Right cardiac atrium (tissue), 5 donors: Measurements from ENCODE around the gene NEIL1. TPM values are rescaled to one million over a fixed set of nuclear protein-coding genes. Genes with fewer than 3 reads are reported as not detected.

Experiments used
- ATAC-seq, 2 donors: fragments of 200-7000 bp; cut with Tn5 transposase; one replicate each; pipeline versions ENCODE4 v1.8.0 to v1.9.1; 2020; ENCODE audit warnings: moderate library complexity in 2 of 2, mild to moderate bottlenecking in 1 of 2
- DNase-seq, 3 donors: peaks; one replicate each; pipeline ENCODE4 v3.0.0-alpha.2; 2020
- H3K27ac ChIP-seq: one replicate; pipeline ENCODE4 v1.5.1; 2013; ENCODE audit warnings: mild to moderate bottlenecking, low read length, control low read depth, moderate library complexity
- H3K27me3 ChIP-seq: one replicate; pipeline ENCODE4 v1.6.1; 2013; ENCODE audit not compliant: control insufficient read depth, insufficient read depth
- H3K4me1 ChIP-seq: one replicate; pipeline ENCODE4 v1.6.1; 2013; ENCODE audit warnings: low read length; ENCODE audit not compliant: control insufficient read depth, insufficient read depth
- H3K4me3 ChIP-seq: one replicate; pipeline ENCODE4 v1.5.1; 2013; ENCODE audit warnings: low read length, control low read depth
- H3K9me3 ChIP-seq: one replicate; pipeline ENCODE4 v1.6.1; 2013; ENCODE audit warnings: low read length; ENCODE audit not compliant: control insufficient read depth
- WGBS: extraction: QIAGEN DNeasy Blood & Tissue Kit; methylation state at CpG from one replicate; pipeline ENCODE4 v1.1.7; 2013; 5-methylcytosine and 5-hydroxymethylcytosine counted together
- intact Hi-C, 4 donors: fragments of 100-400 bp; cut with DNase I; formaldehyde crosslinking; loops; one replicate each; pipeline versions ENCODE4 v1.11.0 to v1.14.0; 2022 to 2023
- polyA plus RNA-seq: library from polyadenylated mRNA; stranded (reverse); fragments of 200-250 nt; gene quantifications from one replicate; pipeline ENCODE4 v1.2.3, GENCODE V29; 2013
- total RNA-seq, 4 donors: library from RNA; stranded (reverse); fragmentation: NEBNext Ultra II Directional; extraction: Animal tissue kit (Norgen Biotek cat#: 25700); gene quantifications; one replicate each; pipeline ENCODE4 v1.2.1, GENCODE V29; 2021
- donor health status: healthy with polysubstance abuse.
- donor health status: DM: no; HTN: yes; CAD: no.
- donor health status: DM: no; HTN: no; CAD: no.
- donor health status: DM: no; HTN: yes; CAD: no; lungs with severe emphysema.
- donor health status: DM: yes; HTN: yes; CAD: no.

NEIL1 gene
- total and polyA plus RNA-seq, 5 donors = 12.2 to 22.3 (median 14.9) TPM

DNA sequence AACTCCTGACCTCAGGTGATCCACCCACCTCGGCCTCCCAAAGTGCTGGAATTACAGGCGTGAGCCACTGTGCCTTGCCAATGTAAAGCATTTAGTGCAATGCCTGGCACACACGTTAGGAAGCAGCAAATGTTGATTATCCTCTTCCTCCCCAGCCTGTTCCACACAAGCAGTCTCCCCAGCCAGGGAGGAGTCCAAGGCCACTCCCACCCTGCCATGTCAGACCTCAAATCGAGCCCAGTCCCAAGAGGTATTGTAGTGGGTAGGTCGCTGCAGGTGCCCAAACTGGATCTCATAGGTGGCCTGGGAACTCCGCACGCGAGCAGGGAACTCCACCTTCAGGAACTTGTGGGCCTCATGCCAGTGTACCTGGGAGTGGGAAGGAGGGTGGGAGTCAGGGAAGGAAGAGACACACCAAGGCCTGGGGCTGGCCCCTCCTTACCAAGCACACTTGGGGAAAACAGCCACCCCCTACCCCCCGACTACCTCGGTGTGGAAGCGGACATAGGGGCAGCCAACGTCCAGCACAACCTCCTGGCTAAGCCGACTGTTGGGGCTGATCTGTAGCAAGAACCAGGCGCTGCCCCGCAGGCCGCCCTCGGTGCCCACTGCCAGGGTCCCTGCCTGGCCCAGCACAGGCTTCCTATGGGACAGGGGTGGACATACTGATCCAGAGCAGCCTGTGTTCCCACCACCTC lies 11.3 kb downstream of the NEIL1 start:
- no peak for DNase-seq
- H3K9me3 ChIP-seq = no peaks in the 10 kb centered on the region
- no peaks in the 10 kb centered on the region for H3K4me1 ChIP-seq
- no peak for ATAC-seq
- H3K27ac ChIP-seq = no peak overlapping the region
- 93% methylated on average over 17 of the region's 17 CpGs for WGBS
- no peak overlapping the region for H3K4me3 ChIP-seq
- no peaks in the 10 kb centered on the region for H3K27me3 ChIP-seq
- intact Hi-C loops = no loop called here

DNA sequence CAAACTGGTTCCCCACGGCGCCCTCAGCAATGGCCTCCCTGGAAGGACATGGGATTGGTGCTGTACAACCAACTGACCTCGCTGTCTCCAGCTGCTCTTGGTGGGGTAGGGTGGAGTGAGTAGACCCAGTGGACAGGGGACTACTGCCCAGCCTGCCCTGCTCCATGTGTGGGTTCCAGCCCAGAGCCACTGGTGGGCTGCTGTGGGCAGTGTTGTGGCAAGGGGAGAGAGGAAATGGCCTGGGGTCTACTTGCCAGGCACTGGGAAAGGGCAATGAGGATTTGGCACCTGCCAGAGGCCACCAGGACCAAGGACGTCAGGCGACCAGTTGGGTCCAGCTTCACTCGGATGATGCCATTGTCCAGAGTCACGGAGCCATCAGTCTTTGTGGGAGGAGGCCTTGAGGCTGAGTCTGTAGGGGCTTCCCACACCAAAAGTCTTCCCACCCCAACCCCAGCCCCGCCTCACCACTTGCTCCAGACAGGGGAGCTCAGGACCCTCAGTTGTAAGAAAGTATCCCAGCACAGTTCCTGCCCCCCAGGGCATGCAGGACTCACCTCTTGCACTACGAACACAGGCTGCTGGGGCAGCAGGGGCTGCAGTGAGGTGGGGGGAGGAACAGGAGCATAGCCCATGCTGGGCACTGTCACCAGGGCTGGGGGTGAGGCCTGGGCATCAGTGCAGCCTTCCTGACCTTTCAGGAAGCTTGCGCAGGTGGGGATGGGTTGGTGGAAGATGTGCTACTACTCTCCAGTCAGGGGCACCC lies 12.1 kb downstream of the NEIL1 start:
- no peaks in the 10 kb centered on the region for H3K27me3 ChIP-seq
- WGBS = 94% methylated on average over 10 of the region's 10 CpGs
- H3K9me3 ChIP-seq = no peaks in the 10 kb centered on the region
- intact Hi-C loops = no loop called here
- DNase-seq (no peak), ATAC-seq (no peak)
- no peaks in the 10 kb centered on the region for H3K4me1 ChIP-seq
- H3K4me3 ChIP-seq = no peak overlapping the region
- H3K27ac ChIP-seq = no peak overlapping the region

DNA sequence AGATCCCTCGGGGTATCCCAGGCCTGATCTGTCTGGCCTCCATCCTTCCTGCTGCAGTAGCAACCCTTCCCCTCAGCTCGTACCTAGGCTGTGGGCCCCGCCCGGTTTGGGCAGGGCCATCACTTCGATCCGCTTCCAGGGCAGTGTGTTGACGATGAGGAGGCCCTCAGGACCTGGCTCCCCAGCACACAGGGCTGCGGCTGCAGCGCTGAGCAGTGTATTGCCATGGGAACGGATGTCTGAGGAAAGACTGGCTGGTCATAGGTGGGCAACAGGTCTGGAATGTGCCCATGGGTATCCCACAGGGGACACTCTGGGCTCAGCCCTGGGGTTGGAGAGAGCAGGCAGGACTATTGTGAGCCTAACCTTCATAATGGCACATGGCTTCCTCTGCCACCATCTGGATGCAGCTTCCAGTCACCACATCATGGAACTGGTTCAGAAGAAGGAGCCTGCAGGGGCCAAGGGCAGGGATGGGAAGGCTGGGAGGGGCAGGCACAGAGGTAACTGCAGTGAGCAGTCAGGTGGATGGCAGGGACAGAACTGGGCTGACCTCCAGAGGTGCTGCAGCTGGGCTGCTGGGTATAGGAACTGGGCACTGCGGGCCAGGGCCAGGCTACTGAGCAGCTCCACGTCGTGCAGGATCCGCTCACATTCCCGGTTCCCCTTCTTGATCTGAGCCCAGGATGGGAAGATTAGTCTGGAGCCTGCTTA lies 12.9 kb downstream of the NEIL1 start:
- Histone ChIP-seq H3K27ac (no peak overlapping the region), H3K4me3 (no peak overlapping the region), H3K27me3 (no peaks in the 10 kb centered on the region), H3K9me3 (no peaks in the 10 kb centered on the region), H3K4me1 (no peaks in the 10 kb centered on the region)
- ATAC-seq (no peak), DNase-seq (no peak)
- WGBS = 91% methylated on average over 15 of the region's 15 CpGs
- intact Hi-C loops = no loop called here

DNA sequence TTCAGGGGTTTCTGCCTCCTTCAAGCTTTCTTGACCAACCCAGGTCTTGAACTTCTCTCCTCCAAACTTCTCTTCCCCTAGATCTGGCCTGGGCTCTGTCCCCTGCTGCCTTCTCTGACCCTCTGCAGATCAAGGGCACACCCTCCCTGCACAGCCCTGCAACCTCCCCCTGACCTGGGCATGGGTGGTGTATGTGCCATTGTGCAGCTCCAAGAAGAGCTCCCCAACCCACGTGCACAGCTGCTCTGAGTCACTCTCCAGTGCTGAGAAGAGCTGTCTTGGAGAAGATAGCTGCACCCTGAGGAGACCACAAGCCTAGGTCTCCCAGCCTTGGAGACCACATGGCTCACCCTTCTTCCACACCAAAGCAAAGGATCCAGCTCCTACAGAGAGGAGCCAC lies 13.6 kb downstream of the NEIL1 start:
- WGBS = 68% methylated on average over 1 of the region's 1 CpG
- Histone ChIP-seq H3K9me3 (no peaks in the 10 kb centered on the region), H3K4me1 (no peaks in the 10 kb centered on the region), H3K27me3 (no peaks in the 10 kb centered on the region), H3K4me3 (no peak overlapping the region), H3K27ac (no peak overlapping the region)
- DNase-seq (no peak), ATAC-seq (no peak)
- intact Hi-C loops = no loop called here

DNA sequence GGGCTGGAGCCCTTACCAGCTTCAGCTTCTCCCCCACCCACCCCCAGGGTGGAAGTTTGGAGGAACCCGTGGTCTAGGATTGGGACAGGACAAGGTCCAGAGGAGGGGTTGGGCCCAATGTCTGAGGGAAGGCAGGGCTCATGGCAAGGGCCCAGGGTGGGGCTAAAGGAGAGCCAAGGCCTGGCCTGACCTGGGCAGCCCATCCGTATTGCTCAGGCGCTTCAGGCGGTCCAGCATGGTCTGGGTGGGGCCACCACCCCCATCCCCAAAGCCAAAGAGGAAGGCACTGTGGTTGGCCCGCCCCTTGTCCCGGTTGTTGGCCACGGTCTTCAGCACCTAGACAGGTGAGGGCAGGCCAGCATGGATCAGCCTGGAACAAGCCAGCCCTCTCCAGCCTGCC lies 14.0 kb downstream of the NEIL1 start:
- no peak for DNase-seq

DNA sequence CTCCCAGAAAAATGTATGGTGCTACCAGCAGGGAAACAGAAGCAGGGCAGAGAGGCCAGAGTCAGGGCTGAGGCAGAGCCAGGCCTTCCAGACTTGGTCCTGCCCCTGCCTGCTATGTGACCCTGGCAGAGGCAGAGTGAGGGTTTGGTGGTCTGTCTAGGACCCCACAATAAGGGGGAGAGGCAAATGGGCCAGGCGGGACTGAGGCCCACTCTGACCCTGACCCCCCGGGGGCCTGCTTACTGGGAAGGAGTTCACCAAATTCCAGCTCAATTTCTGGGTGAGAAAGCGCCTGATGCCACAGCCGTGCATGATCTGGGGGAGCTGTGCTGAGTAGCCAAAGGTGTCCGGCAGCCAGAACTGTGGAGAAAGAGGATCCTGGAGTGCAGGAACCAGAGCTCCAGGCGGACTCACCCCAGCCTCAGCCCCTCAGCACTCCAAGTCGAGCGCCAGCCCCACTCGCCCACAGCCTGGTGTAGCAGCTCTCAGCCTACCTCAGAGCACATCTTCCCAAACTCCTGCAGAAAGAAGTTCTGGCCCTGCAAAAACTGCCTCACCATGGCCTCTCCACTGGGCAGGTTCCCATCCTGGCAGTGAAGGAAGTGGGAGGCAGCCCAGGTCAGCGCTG lies 14.6 kb downstream of the NEIL1 start:
- no peaks in the 10 kb centered on the region for H3K27me3 ChIP-seq
- H3K4me3 ChIP-seq = no peak overlapping the region
- intact Hi-C loops = no loop called here
- no peak overlapping the region for H3K27ac ChIP-seq
- no peaks in the 10 kb centered on the region for H3K4me1 ChIP-seq
- ATAC-seq = no peak
- 92% methylated on average over 10 of the region's 10 CpGs for WGBS
- DNase-seq = no peak
- H3K9me3 ChIP-seq = no peaks in the 10 kb centered on the region

More for the DNA sequence above, 14.0 kb downstream of the NEIL1 start:
- no peaks in the 10 kb centered on the region for H3K27me3 ChIP-seq
- no peaks in the 10 kb centered on the region for H3K9me3 ChIP-seq
- H3K4me1 ChIP-seq = no peaks in the 10 kb centered on the region
- no peak overlapping the region for H3K4me3 ChIP-seq
- 95% methylated on average over 7 of the region's 7 CpGs for WGBS
- no peak for ATAC-seq
- H3K27ac ChIP-seq = no peak overlapping the region
- intact Hi-C loops = no loop called here

DNA sequence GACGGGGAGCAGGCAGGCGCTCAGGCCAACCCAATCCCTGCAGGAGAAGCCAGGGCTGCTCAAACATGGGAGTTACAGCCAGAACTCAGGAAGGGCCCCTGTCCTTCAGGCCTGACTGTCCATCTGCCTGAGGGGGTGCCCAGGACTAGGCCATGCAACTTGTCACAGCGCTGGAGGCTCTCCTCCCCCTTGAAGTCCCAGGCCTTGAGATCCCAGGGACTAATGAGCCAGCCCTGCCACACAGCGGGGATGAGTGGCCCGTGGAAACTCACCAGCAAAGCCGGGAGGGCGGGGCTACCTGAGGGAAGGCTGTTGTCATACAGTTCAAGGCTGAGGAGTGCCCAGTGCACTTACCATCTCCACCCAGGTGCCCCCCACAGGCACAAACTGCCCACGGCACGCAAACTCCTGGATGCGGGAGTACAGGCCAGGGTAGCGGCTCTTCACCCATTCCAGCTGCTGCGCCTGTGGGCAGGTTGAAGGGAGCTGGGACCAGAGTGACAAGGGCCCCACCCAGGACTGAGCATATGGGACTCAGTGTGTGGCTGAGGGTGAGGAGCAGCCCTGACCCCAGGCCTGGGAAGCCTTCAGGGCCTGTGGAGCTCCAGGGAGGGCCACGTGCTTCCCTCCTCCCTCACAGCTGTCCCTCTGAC lies 15.3 kb downstream of the NEIL1 start:
- H3K4me3 ChIP-seq = no peak overlapping the region
- 88% methylated on average over 13 of the region's 13 CpGs for WGBS
- DNase-seq (no peak), ATAC-seq (no peak)
- no peak overlapping the region for H3K27ac ChIP-seq
- no peaks in the 10 kb centered on the region for H3K9me3 ChIP-seq
- no peaks in the 10 kb centered on the region for H3K27me3 ChIP-seq
- no peaks in the 10 kb centered on the region for H3K4me1 ChIP-seq
- intact Hi-C loops = no loop called here

DNA sequence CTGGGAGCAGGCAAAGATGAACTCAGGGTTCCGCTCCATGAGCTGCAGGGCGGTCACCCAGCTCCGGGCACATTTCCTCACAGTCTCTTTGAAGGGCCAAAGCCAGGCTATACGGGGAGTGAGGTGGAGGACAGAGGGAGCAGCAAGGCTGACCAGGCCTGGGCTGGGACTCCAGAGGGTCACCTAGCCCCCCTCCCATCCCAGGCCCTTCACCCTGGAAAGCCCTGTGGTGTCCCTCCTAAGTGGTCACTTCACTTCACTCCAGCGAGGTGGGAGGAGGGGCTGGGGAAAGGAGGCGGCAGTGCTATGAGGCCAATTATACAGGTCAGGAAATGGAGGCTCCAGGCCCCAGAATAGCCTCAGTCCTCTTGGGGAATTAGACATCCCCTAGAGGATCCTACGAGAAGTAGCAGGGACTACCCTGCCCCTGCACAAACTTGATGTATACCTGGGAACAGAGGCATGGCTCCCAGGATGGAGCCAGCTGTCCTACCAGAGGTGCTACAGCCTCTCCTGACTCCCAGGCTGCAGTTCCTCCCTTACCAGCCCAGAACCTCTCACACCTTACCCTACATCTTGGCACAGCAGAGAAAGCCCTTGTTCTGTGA lies 15.9 kb downstream of the NEIL1 start:
- Histone ChIP-seq H3K27ac (no peak overlapping the region), H3K4me1 (peaks cover 4% of the 10 kb centered on the region), H3K4me3 (no peak overlapping the region), H3K27me3 (no peaks in the 10 kb centered on the region), H3K9me3 (no peaks in the 10 kb centered on the region)
- DNase-seq (no peak), ATAC-seq (no peak)
- intact Hi-C loops = no loop called here
- WGBS = 81% methylated on average over 7 of the region's 7 CpGs

DNA sequence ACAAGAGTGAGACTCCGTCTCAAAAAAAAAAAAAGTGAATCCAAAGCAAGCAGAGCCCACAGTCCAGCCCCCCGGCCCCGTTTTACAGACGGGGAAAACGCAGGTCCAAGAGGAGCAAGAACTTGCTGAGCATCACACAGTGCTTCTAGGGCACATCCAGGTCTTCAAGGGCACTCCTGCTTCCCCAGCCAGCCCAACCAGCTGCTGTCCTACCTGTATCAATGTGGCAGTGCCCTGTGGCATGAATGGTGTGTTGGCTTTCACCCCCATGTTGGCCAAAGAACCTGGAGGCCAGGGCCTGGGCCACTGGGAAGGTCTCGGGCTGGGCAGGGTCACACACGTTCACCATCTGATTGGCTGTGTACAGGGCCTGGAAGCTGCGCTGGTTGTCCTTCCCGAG lies 16.9 kb downstream of the NEIL1 start:
- Histone ChIP-seq H3K4me3 (no peak overlapping the region), H3K27me3 (no peaks in the 10 kb centered on the region), H3K4me1 (peaks cover 5% of the 10 kb centered on the region), H3K9me3 (no peaks in the 10 kb centered on the region), H3K27ac (no peak overlapping the region)
- no peak for DNase-seq
- intact Hi-C loops = no loop called here
- 92% methylated on average over 9 of the region's 9 CpGs for WGBS
- ATAC-seq = no peak

DNA sequence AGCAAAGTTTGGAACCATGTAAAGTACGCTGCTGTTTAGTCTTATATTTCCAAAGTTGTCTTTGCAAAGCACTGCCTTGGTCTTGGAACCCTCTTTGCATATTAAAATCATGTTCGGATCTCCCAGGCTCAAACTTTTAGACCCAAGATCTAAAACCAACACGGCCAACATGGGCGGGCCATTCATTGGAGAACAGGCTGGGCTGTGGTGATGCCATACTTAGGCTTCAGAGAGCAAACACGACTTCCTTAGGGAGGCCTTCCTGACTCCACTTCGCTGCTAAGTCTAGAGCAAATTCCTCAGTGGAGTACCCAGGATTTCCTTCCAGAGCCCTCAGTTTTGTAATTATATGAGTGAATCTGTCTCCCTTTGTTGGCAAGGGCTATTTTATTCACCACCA lies 18.0 kb downstream of the NEIL1 start:
- no peaks in the 10 kb centered on the region for H3K9me3 ChIP-seq
- ATAC-seq (no peak), DNase-seq (no peak)
- intact Hi-C loops = no loop called here
- H3K4me1 ChIP-seq = peaks cover 9% of the 10 kb centered on the region
- H3K4me3 ChIP-seq = no peak overlapping the region
- WGBS = 92% methylated on average over 6 of the region's 6 CpGs
- no peak overlapping the region for H3K27ac ChIP-seq
- no peaks in the 10 kb centered on the region for H3K27me3 ChIP-seq
